GM12873 (cell line): ENCODE data around the gene COPS2.

Source experiments
- CTCF ChIP-seq: IDR thresholded peaks from 2 replicates; pipeline ENCODE4 v1.5.1; 2012; ENCODE audit warnings: low read depth, mild to moderate bottlenecking, moderate library complexity, low read length, control low read depth; ENCODE audit not compliant: insufficient read depth; ENCODE audit errors: missing control alignments

COPS2 gene

GRCh38 chr15:49135911-49136310, 19.5 kb downstream of the COPS2 start:
- TF ChIP-seq CTCF: no peak

DNA sequence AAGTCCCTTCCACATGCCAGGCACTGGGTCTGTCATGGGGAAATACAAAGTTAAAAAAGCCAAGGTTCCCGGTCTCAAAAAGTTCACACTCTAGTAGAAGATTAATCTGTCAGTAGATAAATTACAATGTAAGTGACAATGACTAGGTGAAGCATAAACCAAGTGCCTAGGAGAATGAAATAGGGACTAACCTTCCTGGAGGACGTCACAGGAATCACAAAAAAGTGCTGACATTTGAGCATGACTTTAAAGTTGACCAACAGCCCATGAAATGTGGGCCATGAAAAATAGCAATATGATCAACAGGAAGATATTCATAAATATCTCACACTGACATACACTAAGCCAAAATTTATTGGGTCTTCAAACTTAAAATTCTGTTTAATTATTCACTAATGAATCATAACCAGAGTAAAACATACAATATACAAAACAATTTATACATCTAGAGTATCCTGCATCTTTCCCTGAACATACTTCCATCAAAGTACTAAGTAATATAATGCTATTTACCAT, 20.0 kb downstream of the COPS2 start:
- no peak for TF ChIP-seq CTCF

DNA sequence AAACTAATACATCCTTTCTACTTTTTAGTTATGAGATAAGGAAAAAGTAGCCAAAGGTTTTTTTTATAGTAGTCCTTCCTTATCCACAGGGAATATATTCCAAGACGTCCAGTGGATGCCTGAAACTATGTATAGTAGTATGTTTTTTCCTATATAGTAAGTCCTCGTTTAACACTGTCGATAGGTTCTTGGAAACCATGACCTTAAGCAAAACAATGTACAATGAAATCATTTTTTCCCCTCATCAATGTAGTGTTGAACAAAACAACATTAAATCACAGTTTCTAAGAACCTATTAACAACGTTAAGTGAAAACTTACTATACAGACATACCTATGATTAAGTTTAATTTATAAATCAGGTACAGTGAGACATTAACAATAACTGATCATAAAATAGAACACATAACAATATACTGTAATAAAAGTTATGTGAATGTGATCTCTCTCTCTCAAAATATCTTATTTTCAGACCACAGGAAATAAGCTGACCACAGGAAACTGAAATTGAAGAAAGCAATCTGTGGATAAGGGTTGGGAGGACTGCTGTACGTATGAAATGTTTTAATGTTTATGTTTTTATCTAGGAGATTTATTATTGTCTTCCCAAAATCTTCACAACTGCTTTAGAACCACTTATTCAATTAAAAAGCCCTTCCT, 20.6 kb downstream of the COPS2 start:
- no peak for TF ChIP-seq CTCF

- no peak for TF ChIP-seq CTCF
Observed at GRCh38 chr15:49131403-49131802, 24.0 kb downstream of the COPS2 start.

DNA sequence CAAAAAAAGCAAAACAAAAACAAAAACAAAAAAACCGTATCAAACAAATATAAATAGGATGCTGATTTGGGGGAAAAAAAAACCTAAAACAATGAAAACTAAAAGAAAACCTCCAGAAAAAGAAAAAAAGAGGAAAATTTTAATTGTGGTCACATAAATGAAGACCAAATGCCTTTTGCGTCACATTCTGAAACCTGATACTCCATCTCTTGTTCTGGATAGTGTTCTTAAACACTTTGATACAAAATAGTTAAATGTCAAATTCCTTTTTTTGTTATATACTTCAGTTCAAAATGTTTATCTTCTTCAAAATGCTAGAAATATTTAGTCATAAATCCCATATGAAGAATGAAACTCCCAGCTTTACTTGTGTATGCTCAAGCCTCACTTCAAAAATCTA, 31.0 kb downstream of the COPS2 start:
- no peak for TF ChIP-seq CTCF

DNA sequence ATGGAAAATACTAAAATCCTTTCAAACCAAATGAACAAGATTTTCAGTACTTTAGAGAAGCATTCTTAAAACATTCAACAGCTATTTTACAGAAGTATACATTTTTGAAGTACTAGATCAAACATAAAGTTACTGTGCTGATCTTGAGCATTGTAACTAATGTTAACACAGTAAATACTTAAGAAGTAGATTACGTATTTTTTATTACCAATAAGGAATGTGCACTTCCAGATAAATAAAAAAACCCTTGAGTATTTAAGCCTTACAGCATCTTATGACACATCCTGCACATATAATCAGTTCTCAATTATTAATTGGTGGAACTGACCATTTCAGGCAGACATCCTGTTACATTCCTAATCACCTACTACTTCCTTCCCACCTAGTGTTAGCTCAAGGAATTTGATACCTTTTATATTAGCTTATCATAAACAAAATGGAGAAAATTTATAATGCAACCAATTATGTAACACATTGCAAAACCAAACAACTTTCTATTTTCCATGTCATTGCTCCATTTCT, 32.8 kb downstream of the COPS2 start:
- TF ChIP-seq CTCF: no peak

DNA sequence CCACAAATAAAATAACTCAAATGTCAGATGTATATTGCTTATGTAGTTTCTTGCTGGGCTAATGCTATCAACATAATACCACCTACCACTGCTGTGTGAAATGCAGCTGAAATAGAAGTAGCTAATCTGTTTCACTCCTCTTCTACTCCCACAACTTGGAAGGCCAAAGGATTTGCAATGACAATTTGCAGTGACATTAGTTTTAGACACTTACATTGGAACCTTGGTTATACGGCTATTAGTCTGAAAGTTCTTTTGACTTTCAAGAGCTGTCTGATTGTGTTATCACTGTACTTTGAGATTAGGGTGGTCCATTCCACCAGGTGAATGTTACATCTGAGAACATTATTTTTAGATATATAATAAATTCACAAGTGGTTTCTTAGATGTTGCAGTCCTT, 33.5 kb downstream of the COPS2 start:
- no peak for TF ChIP-seq CTCF
